ENCODE results near the gene AKAP8L. TPM values are rescaled to one million over a fixed set of nuclear protein-coding genes. Genes with fewer than 3 reads are reported as not detected.
"Not testable (repeated sequence)": the region's sequence is repeated elsewhere in the genome, so short reads cannot be mapped to it uniquely, and the experiment has no call there.

AKAP8L gene
- polyA plus RNA-seq, 1 donor: 69.5 TPM

DNA sequence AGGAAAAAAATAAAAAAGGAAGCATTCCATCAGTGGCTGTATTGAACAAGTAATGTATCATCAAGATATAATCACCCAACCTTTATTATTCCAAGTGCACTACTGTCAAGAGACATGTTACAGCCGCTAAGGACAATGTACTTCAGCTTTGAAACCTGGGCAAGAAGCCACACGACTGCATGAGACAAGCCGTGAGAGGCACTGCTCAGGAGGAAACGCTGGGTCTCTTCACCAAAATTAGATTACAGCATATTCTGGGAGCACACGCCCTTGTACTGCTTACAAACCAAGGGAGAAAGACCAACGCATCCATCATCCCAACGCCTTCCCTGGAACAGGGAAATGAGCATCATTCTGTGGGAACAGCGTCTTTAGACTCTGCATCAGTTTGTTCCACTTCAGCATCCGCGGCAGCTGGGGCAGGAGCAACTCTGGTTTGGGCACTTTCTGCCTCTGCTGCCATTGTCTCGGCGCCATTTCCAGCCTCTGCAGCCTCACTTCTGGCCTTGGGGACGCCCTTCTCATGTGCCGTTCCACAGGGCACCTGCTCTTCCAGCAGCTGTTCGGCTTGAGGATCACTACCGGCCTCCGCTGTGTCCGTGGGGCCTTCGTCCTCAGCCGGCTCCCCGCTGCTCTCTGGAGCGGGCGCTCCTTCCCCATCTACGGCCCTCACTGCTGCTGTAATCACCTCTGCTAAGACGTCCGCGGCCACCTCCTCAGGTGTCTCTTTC lies 64.1 kb downstream of the AKAP8L start:
- DNase-seq (ENCODE audit: low read depth): no peak

DNA sequence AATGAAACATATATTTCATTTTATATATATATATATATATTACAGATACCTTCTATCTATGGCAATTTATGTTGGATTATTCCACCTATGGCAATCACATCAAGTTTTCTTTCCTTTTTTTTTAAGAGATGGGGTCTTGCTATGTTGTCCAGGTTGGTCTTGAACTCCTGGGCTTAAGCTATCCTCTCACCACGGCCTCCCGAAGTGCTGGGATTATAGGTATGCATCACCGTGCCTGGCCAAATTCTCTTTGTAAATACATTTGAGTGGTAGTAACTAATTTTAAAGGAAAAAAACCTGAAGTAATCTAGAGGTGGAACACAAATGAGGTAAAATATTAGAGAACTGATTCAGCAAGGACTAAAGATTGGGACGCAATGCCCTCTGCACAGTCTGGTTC lies 64.9 kb downstream of the AKAP8L start:
- DNase-seq (ENCODE audit: low read depth): no peak

DNA sequence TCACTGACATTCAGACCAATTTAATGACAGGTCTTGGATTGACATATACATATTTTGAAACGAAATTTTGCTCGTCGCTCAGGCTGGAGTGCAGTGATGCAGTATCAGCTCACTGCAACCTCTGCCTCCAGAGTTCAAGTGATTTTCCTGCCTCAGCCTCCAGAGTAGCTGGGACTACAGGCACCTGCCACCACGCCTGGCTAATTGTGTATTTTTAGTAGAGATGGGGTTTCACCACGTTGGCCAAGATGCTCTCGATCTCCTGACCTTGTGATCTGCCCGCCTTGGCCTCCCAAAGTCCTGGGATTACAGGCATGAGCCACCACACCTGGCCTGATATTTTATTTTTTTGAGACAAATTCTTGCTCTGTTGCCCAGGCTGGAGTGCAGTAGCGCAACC lies 66.3 kb downstream of the AKAP8L start:
- DNase-seq (ENCODE audit: low read depth): not testable (repeated sequence)

DNA sequence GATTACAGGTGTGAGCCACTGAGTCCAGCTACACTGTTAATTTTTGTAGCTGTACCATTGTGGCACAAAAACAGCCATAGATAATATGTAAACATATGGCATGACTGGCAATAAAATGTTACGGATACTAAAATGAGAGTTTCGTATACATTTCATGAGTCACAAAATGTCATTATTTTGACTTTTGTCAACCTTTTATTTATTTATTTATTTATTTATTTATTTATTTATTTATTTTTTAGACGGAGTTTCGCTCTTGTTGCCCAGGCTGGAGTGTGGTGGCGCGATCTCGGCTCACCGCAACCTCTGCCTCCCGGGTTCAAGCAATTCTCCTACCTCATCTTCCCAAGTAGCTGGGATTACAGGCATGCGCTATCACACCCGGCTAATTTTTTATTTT lies 77.5 kb downstream of the AKAP8L start:
- DNase-seq (ENCODE audit: low read depth): not testable (repeated sequence)

DNA sequence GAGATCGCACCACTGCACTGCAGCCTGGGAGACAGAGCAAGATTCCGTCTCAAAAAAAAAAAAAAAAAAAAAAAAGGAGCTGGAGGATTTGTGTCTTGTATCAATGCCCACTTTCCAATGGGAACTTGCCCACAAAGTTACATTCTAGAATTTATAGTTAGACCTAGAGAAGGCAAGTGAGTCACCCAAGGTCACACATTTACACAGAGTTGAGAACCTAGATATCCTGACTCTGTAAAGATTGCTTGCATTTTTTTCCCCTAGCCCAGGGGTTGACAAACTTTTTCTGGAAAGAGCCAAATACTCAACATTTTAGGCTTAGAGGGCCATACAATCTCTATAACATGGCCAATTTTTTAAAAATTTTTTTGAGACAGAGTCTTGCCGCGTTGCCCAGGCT lies 78.7 kb downstream of the AKAP8L start:
- no peak for DNase-seq (ENCODE audit: low read depth)

DNA sequence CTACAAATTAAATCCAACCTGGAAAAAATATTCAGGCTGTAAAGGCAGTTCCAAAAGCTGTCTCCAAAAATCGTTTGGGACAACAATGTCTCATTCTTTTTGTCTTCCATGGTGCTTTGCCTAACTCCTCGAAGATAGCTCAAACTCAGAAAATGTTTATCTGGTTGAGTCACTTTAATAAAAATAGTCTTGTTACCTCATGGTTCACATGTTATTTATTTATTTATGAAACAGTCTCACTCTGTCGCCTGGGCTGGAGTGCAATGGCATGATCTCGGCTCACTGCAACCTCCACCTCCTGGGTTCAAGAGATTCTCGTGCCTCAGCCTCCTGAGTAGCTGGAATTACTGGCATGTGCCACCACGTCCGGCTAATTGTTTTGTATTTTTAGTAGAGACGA lies 81.6 kb downstream of the AKAP8L start:
- no peak for DNase-seq (ENCODE audit: low read depth)

DNA sequence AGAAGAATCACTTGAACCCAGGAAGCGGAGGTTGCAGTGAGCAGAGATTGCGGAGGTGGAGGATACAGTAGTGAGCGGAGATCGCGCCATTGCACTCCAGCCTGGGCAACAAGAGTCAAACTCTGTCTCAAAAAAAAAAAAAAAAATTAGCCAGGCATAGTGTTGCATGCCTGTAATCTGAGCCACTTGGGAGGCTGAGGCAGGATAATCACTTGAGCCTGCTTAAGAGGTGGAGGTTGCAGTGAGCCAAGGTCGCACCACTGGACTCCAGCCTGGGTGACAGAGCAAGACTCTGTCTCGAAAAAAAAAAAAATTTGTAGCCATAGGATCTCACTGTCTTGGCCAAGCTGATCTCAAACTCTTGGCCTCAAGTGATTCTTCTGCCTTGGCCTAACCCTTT lies 82.8 kb downstream of the AKAP8L start:
- not testable (repeated sequence) for DNase-seq (ENCODE audit: low read depth)

DNA sequence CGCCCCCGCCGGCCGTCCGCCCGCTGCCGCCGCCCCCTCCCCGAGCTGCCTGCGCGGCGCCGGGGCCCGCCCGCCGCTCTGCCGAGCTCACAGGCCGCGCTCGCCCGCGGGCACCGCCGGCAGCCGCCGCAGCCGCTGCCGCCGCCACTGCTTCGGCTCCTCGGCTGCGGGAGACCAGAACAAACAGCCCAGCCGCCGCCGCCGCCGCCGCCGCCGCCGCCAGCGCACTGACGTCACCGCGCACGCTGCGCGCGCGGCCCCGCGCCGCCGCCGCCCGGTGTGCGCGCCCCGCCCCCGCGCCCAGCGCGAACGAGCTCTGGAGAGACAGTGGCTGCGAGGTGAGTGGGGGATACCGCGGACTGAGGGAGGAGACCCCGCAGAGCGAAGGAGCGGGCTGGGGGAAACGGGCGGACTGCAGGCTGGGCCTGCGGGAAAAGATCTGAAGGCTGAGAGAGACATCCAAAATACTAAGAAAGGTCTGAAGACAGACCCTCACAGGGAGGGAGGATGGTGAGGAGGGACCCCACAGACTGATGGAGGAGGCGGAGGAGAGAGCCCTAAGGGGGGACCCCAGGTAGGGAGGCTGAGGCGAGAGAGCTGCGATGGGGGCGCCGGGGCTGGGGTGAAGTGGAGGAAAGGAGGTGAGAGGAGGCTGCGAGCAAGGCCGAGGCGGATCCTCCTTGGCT lies 86.3 kb downstream of the AKAP8L start, which contains the start of gene BRD4:
BRD4 (minus strand) TSS at position 229 of the 686 bp plus-strand sequence. CDS start 59,440 bp downstream, outside the sequence.
- DNase-seq (ENCODE audit: low read depth): peak; percentile 47

DNA sequence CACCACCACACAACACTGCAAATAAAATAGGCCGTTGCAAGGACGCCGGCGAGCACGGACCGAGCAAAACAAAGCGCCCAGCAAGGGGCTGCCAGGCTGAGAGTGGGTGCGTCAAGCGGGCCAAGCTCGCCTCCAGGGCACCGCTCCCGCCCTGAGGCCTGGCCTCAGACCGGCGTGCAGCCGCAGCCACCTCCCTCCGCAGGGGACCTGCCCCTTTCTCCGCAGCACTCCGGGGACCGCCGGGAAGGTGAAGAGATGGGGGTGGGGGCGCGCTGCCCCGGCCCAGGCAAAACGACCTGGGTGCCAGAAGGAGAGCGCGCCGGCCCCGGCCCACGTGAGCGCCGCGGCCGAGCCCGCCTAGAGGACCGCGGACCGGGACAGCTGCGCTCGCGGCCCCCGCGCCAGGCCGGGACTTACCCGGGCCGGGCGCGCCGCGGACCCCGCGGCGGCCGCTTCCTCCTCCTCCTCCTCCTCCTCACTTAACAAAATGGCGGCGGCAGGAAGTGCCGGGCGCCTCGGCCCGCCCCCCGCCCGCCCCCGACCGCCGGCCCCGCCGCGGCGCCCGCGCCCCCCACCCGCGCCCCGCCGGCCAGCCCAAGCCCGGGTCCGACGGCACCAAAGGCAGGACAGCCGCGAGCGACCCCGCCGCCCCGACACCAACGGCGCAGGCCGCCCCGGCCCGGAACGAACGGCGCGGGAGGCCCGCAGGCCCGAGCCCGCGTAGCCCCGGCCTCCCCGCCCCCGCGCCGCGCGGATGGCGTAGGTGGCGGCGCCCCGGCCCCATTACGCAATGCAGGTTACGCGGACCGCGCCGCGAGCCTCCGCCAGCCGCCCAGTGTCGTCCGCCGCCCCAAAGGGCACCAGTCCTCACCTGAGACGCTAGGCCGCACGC lies 87.1 kb downstream of the AKAP8L start:
- DNase-seq (ENCODE audit: low read depth): no peak

DNA sequence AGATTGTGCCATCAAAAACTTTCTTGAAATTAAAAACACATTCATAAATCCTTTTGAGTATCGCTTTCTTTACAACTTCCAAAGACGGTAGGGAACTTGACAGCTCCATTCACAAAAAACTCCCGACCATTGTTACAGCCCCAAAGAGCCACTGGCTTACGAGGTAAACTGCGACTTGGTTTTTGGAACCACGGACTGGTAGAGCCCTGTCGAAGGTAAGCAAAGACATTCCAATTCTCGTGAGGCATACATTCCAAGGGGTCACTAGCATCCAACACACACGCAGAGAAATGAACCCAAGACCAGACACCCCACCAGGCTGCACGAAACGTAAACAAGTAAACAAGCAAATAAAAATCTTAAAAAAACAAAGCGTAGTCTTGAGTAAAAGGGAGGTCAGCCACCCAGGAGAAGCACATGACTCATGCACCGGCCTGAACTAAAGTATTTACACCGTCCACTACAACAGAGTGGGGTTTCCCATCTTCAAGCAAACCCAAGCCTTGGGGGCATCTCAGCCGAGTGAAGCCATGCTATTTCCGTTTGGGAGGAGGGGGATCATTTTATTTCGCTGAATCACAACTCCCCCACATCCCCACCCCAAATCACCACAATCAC lies 87.9 kb downstream of the AKAP8L start:
- no peak for DNase-seq (ENCODE audit: low read depth)

Other genes with a start within 250 kb of the AKAP8L start
- 131 TPM for gene NOTCH3, start 218.0 kb downstream of the AKAP8L start, polyA plus RNA-seq (ENCODE audit: insufficient read length)
- gene EPHX3, start 186.5 kb downstream of the AKAP8L start, polyA plus RNA-seq (ENCODE audit: insufficient read length): 0.30 TPM
- gene BRD4, start 86.4 kb downstream of the AKAP8L start, polyA plus RNA-seq (ENCODE audit: insufficient read length): 35.7 TPM
- gene AKAP8, start 39.2 kb downstream of the AKAP8L start, polyA plus RNA-seq (ENCODE audit: insufficient read length): 20.9 TPM
- 31.2 TPM for gene WIZ, start 31.0 kb upstream of the AKAP8L start, polyA plus RNA-seq (ENCODE audit: insufficient read length)
- 0.90 TPM for gene RASAL3, start 45.6 kb upstream of the AKAP8L start, polyA plus RNA-seq (ENCODE audit: insufficient read length)
- gene PGLYRP2, start 60.5 kb upstream of the AKAP8L start, polyA plus RNA-seq (ENCODE audit: insufficient read length): not detected
- gene CYP4F22, start 89.5 kb upstream of the AKAP8L start, polyA plus RNA-seq (ENCODE audit: insufficient read length): not detected
- gene CYP4F8, start 196.2 kb upstream of the AKAP8L start, polyA plus RNA-seq (ENCODE audit: insufficient read length): not detected
- 0.24 TPM for gene CYP4F3, start 221.9 kb upstream of the AKAP8L start, polyA plus RNA-seq (ENCODE audit: insufficient read length)